GM10847 (cell line): ENCODE results near the gene RUNDC3A.

Source experiments
- POLR2A ChIP-seq: IDR thresholded peaks from 2 replicates; pipeline ENCODE4 v1.6.1; 2011; ENCODE audit not compliant: insufficient read length; ENCODE audit errors: extremely low read depth

The RUNDC3A gene

GRCh38 chr17:44308320-44308818, at the start of gene RUNDC3A:
Gene RUNDC3A (plus strand): TSS chr17:44308601. CDS start chr17:44308833, 232 bp downstream.
- TF ChIP-seq POLR2A = no peak

DNA sequence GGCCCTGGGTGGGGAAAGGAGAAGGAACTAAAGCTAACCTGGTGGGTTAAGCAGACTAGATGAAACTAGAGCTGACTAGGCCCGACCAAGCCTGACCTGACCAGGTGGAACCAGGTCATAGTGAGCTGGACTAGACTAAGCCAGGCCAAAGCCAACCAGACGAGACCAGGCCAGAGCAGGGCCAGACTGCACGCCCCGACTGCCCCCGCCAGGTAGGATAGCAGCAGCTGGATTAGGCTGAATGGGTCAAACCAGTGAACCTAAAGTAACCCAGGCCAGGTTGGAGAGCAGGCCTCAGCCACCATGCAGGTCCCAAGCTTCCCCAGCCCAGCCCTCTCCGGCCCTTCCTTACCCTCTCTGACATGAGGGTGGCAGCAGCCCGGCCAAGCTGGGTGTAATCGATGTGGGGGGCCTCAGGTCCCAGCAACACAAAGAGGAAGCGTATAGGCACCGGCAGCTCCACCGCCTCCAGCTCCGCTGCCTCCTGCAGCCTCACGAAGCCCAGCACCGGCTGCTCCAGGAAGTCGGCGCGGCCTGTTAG, 49.5 kb upstream of the RUNDC3A start:
- no peak for TF ChIP-seq POLR2A

DNA sequence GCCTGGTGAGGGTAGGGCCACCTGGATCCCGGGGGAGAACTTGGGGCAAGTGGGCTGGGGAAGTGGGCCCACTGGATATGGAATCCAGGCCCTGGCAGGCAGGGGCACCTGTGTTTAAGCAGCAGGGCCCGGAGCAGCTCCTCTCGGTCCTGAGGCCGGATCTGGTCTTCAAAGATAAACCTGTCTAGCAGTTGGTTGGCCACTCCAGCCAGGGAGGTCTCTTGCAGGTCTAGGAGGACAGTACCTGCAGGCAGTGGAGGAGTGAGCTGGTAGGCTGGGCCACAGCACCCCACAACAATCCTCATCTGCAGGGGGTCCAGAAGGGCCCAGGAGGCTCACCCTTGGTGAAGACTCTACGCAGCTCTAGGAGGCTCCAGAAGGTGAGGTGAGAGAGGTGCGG, 48.1 kb upstream of the RUNDC3A start:
- TF ChIP-seq POLR2A = no peak

GRCh38 chr17:44262654-44263225, 45.7 kb upstream of the RUNDC3A start:
- no peak for TF ChIP-seq POLR2A

GRCh38 chr17:44263345-44263902, 45.0 kb upstream of the RUNDC3A start:
- no peak for TF ChIP-seq POLR2A

DNA sequence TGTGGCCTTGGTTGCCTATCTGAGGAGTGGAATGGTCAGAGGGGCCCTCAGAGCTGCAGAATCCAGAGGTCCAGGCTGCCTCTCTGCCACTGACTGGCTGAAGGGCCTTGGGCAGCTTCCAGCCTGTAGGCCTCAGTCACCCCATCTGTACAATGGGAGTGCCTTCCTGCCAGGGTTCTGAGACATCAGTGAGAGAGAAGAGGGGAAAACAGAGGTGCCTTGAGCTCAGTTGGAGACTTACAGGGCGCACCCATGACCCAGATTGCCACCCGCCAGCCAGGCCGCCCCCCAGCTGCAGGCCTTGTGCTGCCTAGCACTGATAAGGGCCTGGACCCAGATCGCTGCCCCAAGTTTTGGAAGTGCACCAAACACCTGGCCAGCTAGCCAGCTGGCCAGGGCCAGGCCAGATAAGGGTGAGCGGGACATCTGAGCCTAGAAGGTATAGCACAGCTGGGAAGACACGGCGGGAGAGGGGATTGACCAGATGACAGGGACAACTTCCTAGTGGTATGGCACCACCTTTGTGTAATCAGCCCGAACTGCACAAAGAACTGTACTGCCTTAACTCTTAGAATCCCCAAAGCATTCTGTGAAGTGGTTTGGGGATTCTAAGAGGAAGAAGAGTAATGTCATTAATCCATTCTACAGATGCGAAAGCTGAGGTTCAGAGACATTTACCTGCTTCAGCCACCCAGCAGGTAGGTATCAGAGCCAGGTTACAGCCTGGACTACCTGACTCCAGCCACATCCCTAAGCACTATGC, 41.8 kb upstream of the RUNDC3A start:
- TF ChIP-seq POLR2A = no peak

DNA sequence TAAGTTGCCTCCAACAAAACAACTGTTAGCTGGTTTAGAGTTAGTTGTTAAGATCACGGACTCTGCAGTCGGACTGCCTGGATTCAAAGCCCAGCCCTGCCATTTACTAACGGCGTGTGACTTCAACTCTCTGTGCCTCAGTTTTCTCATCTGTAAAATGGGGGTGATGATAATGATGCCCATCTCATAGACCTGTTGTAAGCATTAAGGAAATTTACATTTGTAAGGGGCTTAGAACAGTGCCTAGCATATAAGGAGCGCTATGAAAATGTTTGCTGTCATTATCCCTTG, 41.3 kb upstream of the RUNDC3A start:
- TF ChIP-seq POLR2A = no peak

GRCh38 chr17:44267818-44268490, 40.4 kb upstream of the RUNDC3A start, which contains the start of gene SLC4A1:
Gene SLC4A1 (minus strand): TSS chr17:44268135. CDS start chr17:44262866, 5,269 bp downstream.
- no peak for TF ChIP-seq POLR2A

- TF ChIP-seq POLR2A = no peak
These were observed 39.5 kb upstream of the RUNDC3A start for GRCh38 chr17:44268709-44269534.

- no peak for TF ChIP-seq POLR2A
These were observed 38.7 kb upstream of the RUNDC3A start for GRCh38 chr17:44269535-44270240.

DNA sequence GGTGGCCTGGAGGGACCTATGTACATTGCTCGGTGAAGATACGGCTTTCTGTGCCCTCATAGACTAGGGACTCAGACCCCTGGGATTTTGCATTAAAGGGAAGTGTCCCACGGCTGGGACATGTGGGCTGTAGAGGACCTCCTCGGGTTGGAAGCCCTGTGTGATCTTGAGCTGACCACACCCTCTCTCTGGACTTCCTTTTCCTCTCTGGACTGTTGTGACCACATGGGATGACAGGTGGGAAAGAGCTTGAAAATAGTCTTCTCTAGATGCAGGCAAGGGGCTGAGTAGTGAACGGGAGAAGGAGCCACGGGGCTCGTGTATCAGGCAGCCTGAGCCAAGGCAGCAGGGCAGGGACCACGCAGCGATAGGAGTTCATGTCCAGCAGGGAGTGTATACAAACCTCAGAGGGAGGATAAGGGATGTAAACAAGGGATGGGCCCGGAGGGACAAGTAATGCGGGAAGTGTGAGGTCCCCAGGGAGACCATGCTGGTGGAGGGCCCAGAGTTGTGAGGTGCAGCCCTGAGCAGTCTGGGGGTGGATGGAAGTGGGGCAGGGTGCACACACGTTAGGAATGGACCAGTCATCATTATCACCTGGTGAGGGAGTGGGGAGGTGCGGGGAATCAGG, 36.0 kb upstream of the RUNDC3A start:
- no peak for TF ChIP-seq POLR2A

DNA sequence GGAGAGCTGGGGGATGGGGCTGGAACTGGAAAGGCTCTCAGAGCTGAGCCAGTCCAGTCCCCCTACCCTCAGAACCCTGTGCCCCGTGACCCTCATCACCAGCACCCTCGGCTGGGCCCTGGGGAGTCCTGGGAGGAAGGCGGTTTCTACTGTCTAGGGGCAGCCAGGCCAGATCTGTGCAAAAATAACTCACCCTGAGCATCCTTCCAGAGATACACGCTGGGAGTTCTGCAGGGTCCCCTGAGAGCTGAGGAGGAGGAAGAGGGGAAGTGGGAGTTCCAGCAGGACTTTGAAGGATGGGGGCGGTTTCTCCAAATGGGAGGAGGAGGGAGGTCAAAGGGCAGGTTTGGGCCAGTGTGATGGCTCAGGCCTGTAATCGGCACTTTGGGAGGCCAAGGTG, 35.4 kb upstream of the RUNDC3A start:
- no peak for TF ChIP-seq POLR2A

DNA sequence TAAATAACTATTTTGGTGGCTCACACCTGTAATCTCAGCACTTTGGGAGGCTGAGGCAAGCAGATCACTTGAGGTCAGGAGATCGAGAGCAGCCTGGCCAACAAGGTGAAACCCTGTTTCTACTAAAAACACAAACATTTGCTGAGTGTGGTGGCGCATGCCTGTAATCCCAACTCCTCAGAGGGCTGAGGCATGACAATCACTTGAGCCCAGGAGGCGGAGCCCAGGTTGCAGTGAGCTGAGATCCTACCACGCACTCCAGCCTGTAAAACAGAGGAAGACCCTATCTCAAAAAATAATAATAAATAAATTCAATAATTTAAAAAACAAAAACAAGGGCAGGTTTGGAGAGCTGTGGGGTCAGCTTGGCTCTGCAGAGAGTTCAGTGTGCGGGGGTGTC, 34.8 kb upstream of the RUNDC3A start:
- TF ChIP-seq POLR2A = no peak

- TF ChIP-seq POLR2A = no peak
These were observed 30.4 kb upstream of the RUNDC3A start for GRCh38 chr17:44277976-44278375.
